NB4 (cell line): ENCODE data around the gene MEF2D.

Experiments used
- MAX ChIP-seq: IDR thresholded peaks from 2 replicates; pipeline ENCODE4 v1.6.1; 2011; ENCODE audit warnings: low read depth, low read length
- TF ChIP-seq, protein P1 (sequence below): IDR thresholded peaks from one replicate; pipeline ENCODE4 v1.5.1; 2012; ENCODE audit warnings: low read depth, low read length

DNA sequence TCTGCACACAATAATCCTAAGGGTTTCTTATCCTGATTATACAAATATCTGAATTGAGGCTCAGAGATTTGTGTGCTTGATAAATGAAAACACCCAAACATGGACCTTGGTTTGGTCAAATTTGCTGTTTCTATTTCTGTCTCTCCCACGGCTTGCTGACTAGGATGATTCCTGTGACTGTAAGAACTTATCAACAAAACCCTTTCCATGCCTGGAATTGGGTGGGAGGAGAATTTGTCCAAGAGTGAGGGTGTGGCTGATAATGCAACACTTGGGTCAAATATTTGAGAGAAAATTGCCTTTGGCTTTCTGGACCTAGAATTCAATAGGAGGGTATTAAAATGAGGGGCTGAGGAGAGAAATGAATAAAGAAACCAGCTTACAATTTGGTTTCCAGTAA is 83.6 kb downstream of the MEF2D start:
- TF ChIP-seq, protein P1, sequence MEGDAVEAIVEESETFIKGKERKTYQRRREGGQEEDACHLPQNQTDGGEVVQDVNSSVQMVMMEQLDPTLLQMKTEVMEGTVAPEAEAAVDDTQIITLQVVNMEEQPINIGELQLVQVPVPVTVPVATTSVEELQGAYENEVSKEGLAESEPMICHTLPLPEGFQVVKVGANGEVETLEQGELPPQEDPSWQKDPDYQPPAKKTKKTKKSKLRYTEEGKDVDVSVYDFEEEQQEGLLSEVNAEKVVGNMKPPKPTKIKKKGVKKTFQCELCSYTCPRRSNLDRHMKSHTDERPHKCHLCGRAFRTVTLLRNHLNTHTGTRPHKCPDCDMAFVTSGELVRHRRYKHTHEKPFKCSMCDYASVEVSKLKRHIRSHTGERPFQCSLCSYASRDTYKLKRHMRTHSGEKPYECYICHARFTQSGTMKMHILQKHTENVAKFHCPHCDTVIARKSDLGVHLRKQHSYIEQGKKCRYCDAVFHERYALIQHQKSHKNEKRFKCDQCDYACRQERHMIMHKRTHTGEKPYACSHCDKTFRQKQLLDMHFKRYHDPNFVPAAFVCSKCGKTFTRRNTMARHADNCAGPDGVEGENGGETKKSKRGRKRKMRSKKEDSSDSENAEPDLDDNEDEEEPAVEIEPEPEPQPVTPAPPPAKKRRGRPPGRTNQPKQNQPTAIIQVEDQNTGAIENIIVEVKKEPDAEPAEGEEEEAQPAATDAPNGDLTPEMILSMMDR, result no peak
- no peak for TF ChIP-seq MAX
